ENCODE data around the gene FGF14. TPM values are rescaled to one million over a fixed set of nuclear protein-coding genes. Genes with fewer than 3 reads are reported as not detected.
A peak's percentile ranks its signal among the peaks of the same experiment; 100 is the strongest.

Gene FGF14
- total and polyA plus RNA-seq, 2 experiments from 2014 or later: 0.03 TPM; not detected in 1

- no peak overlapping the region for H3K4me3 Mint-ChIP-seq
- no peaks in the 10 kb centered on the region for H3K9me3 Mint-ChIP-seq
- Histone ChIP-seq H2AFZ (no peak overlapping the region), H3K27ac (ENCODE audit: low read depth) (no peak overlapping the region), H3K9me2 (ENCODE audit: insufficient read depth) (no peaks in the 10 kb centered on the region), H3F3A (replicated peaks; ENCODE audit: low read depth) (no peaks in the 10 kb centered on the region), H3K4me3 (no peak overlapping the region), H3K4me2 (no peak overlapping the region), H3K27me3 (ENCODE audit: insufficient read depth) (no peaks in the 10 kb centered on the region), H4K20me1 (replicated peaks; ENCODE audit: insufficient read depth) (no peaks in the 10 kb centered on the region), H3K36me3 (ENCODE audit: insufficient read depth) (no peaks in the 10 kb centered on the region), H3K79me2 (replicated peaks; ENCODE audit: insufficient read depth) (no peaks in the 10 kb centered on the region), H3K4me1 (ENCODE audit: insufficient read depth) (no peaks in the 10 kb centered on the region)
- H3K27me3 Mint-ChIP-seq (ENCODE audit: insufficient read depth, low read depth, poor library complexity): peaks cover 1% of the 10 kb centered on the region
- H3K36me3 Mint-ChIP-seq (ENCODE audit: low read depth): no peaks in the 10 kb centered on the region
- DNase-seq (ENCODE audit: low spot score) (peak; percentile 32), ATAC-seq (peak; percentile 42)
- peaks cover 13% of the 10 kb centered on the region for H3K4me1 Mint-ChIP-seq
- TF ChIP-seq ZNF114 (CRISPR knock-in tag; IDR thresholded peaks at IDR 0.05) (no peak), CTCF (conservative IDR thresholded peaks at IDR 0.05; ENCODE audit: low read depth in 2 of 2) (no peak), NANOG (IDR thresholded peaks at IDR 0.05; ENCODE audit: borderline replicate concordance) (no peak), ZNF462 (CRISPR knock-in tag; IDR thresholded peaks at IDR 0.05) (no peak), ZNF331 (CRISPR knock-in tag; IDR thresholded peaks at IDR 0.05; ENCODE audit: low read depth) (no peak), POLR2AphosphoS5 (IDR thresholded peaks at IDR 0.05; ENCODE audit: low read depth) (no peak), ETS1 (IDR thresholded peaks at IDR 0.05) (no peak), JUNB (IDR thresholded peaks at IDR 0.05; ENCODE audit: unreplicated experiment) (no peak)
- no peak overlapping the region; the same call in 1 of the 2 replicates for H3K27ac Mint-ChIP-seq
These were observed 229.4 kb downstream of the FGF14 start for GRCh38 chr13:102172406-102172805.

All from GM23338 (cell line).